GM21529 (cell line): ENCODE measurements around the gene RASSF3.
"Not testable (repeated sequence)": the region's sequence is repeated elsewhere in the genome, so short reads cannot be mapped to it uniquely, and the experiment has no call there.

Experiments used
- ATAC-seq: cut with Tn5 transposase; IDR thresholded peaks from one replicate; pipeline ENCODE4 v1.9.1; 2021; ENCODE audit not compliant: unreplicated experiment

RASSF3 gene

GRCh38 chr12:64631197-64631596 lies 20.9 kb downstream of the RASSF3 start:
- peak; percentile 58 for ATAC-seq

DNA sequence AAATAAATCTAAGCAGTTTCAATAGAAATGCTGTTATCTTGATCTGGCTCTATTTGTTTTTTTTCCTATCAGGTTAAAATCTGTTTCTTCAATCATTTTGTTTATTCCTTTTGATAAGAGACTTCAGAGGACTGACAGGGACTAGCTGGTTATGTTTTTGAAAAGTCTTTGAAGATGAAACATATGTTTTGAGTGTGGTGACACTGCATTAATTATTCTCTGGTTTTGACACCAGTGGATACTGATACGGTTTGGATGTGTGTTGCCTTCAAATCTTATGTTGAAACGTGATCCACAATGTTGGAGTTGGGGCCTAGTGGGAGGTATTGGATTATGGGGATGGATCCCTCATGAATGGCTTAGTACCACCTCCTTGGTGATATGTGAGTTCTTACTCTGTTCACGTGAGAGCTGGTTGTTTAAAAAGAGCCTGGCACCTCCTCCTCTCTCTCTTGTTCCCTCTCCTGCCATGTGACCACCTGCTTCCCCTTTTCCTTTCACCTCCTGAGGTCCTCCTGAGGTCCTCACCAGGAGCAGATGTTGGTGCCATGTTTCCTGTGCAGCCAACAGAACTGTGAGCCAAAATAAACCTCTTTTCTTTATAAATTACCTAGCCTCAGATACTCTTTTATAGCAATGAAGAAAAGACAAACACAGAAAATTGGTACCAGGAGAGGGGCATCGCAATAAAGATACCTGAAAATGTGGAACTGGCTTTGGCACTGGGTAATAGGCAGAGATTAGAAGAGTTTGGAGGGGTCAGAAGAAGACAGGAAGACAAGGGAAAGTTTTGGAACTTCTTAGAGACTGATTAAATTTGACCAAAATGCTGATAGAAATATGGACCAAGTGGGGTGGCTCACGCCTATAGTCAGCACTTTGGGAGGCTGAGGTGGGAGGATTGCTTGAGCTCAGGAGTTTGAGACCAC lies 23.0 kb downstream of the RASSF3 start:
- no peak for ATAC-seq

DNA sequence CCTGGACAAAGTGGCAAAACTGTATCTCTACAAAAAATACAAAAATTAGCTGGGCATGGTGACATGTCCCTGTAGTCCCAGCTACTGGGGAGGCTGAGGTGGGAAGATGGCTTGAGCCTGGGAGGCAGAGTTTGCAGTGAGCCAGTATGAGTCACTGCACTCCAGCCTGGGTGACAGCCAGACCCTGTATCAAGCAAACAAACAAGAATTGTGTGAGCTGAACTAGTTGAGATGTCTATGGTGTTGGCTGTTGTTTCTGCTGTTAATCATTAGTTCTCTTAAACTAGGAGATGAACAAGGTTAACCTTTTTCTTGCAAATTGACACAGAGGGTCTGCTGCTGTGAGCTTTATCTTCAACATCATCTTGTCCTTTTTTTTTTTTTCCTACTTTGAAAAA lies 23.6 kb downstream of the RASSF3 start:
- ATAC-seq: no peak

GRCh38 chr12:64634508-64635092 lies 24.3 kb downstream of the RASSF3 start:
- ATAC-seq: no peak

DNA sequence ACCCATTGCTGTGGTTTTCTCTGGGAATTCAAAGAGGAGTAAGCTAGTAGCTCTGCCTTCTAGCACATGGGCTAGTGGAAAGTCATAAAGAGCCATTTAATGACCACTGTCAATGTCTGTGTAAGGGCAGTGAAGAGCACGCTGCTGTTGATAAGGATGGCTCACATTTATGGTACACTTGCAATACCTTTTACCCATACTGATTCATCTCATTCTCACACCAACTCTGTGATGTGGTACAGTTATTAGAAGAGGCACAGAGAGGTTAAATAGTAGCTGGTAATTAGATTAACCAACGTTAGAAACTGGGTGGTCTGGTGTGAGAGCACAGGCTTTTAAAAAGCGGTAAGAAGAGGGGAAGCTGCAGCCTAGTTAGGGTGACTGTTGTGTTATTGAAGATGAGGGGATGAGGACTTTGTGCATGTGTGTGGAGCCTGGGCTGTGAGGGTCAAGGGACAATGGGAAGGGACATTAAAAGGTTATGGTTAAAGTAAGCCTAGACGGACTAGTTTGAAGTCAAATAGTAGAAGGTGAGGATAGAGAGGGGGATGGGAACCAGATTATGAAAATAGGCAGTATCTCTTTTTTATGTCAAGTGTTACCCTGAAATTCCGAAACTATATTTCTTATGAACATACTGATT lies 25.2 kb downstream of the RASSF3 start:
- no peak for ATAC-seq

GRCh38 chr12:64636856-64637255 lies 26.6 kb downstream of the RASSF3 start:
- no peak for ATAC-seq

- ATAC-seq: no peak
These were observed 29.2 kb downstream of the RASSF3 start for GRCh38 chr12:64639466-64639865.

GRCh38 chr12:64646318-64646717 lies 36.0 kb downstream of the RASSF3 start:
- ATAC-seq: no peak

GRCh38 chr12:64649487-64649886 lies 39.2 kb downstream of the RASSF3 start:
- no peak for ATAC-seq

GRCh38 chr12:64650762-64651161 lies 40.5 kb downstream of the RASSF3 start:
- no peak for ATAC-seq

- ATAC-seq: no peak
These were observed 42.1 kb downstream of the RASSF3 start for GRCh38 chr12:64652346-64652745.

GRCh38 chr12:64653123-64653522 lies 42.8 kb downstream of the RASSF3 start:
- no peak for ATAC-seq

DNA sequence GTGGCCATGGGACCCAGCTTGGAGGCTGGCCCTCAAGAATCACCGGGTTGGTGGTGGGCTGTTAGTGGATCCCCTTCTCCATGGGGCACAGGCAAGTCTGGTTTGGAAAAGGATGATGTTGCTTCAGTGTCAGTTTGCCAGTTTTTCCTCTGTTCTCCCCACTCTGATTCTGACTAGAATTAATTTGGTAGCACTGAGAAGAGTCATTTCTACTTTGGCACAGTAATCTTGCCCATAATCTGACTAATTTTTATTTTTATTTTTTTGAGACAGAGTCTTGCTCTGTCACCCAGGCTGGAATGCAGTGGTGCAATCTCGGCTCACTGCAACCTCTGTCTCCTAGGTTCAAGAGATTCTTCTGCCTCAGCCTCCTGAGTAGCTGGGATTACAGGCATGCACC lies 43.6 kb downstream of the RASSF3 start:
- not testable (repeated sequence) for ATAC-seq

- ATAC-seq: no peak
These were observed 44.8 kb downstream of the RASSF3 start for GRCh38 chr12:64655141-64655540.

DNA sequence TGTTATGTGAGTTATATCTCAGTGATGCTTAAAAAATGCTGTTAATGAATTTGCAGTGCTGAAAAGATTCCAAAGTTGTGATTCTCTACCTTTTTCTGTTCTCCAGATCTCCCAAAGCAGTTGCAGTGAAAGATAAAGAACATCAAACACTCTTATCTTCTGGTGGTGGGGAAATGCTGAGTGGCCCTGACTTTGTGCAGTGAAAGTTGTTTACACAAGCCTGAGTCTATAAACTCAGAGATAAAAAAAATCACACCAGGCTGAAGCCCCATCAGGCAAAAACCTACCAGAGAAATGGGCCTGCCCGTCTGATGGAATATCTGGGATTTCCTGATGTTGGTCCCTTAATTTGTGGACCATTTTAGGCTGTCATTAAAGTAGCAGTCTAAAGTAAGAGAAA lies 46.1 kb downstream of the RASSF3 start:
- no peak for ATAC-seq

DNA sequence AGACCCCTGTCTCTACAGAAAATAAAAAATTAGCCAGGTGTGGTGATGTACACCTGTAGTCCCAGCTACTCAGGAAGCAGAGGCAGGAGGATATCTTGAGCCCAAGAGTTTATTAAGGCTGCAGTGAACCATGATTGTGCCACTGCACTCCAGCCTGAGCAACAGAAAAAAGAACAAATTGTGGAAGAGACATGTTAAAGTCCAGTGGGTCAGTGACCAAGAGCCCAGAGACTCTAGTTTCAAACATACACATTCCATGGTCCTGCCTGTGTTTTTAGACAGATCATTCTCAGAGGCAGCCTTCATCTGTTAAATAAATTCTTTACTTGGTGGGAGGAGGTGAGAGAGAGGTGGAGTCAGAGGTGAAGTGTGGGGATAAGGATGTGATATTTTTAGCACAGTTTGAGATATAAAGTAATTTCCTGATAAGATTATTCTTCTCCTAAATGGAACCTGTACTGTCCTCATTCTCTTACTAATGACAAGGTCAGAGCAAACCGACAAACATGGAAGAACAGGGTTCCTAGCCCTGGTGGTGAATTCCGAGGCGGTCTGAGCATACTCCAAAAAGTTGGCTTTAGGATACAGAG lies 48.7 kb downstream of the RASSF3 start:
- no peak for ATAC-seq

- ATAC-seq: peak; percentile 75
These were observed 50.1 kb downstream of the RASSF3 start for GRCh38 chr12:64660237-64661018.

GRCh38 chr12:64663015-64663414 lies 52.7 kb downstream of the RASSF3 start:
- no peak for ATAC-seq

DNA sequence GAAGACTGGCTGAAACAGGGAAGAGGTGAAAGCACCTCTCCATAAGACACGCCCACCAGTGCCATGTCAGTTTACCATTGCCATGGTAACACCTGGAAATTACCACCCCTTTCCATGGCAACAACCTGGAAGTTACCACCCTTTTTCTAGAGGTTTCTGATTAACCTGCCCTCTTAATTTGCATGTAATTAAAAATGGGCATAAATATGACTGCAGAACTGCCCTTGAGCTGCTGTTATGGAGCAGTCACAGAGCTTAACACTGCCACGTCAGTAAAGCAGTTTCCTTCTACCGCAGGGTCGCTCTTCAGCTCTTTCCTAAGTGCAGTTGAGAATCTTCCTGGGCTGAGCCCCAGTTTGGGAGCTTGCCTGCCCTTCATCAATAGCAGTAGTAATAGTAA lies 55.2 kb downstream of the RASSF3 start:
- ATAC-seq: peak; percentile 40

DNA sequence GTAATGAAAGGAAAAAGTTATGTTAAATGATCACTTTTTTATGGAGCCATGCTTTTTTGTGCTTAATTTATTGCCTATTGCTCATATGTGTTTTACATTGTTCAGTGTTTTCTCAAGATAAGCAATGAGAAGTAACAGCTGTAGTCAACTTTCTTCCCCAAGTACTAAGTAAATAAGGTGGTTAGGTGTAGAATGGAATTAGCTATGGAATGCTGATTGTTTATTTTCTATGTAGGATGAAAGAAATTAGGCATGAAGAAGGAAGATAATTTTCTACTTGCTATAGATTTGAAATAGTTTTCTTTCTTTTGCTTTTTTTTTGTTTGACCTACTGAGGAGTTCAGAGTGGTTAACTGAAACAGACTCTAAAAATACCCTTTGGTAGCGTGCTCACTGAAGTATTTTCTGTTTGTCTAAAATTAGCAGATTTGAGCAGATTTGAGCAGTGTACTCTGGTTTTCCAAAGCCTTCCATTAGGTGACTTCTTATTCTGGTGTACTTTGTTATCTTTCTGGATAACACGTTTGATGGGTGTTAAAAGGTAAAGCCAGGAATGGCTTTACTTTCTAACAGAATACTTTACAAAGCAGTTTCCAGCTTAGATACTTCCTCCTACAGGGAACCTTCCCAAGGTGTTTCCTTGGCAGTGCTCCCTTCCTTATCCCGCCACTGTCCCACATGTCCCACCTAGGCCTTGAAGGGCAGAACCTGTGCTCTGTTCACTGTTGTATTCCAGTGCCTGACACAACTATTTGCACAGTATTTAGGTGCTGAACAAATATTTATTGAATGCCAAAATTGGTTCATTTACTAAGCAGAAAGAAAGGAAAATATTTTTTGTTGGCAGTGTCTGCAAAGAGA lies 56.0 kb downstream of the RASSF3 start:
- peak; percentile 40 for ATAC-seq
